ENCODE data around the gene LMOD1. TPM values are rescaled to one million over a fixed set of nuclear protein-coding genes. Genes with fewer than 3 reads are reported as not detected.

LMOD1 gene
- total and polyA plus RNA-seq, 2 donors (not counting 3 experiments of a cell fraction or from before 2014, with no cell fraction given) = 0.19 to 0.33 TPM

DNA sequence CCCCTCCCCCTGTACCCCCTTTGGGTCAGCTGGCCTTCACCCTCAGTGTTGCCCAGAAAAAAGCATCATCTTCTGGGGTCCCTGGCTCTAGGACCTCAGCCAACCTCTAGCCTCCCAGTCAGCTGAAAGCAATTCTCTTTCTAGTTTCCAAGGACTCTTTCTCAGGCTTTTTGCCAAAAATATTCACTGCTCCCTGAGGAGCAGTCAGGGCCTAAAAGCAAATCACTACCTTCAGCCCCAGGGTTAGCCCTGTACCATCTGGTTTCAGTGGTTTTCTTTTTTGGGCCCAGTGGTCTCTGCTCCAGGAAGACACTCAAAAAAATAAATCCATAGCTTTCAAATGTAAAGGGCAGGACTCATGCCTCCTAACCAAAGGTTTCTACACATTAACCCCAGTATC lies 3.1 kb upstream of the LMOD1 start:
- no peaks in the 10 kb centered on the region for H3K9me3 ChIP-seq (replicated peaks; ENCODE audit: control insufficient read depth, insufficient read depth, low read length)
- DNase-seq (ENCODE audit: low read depth, low spot score) = no peak
- H3K36me3 ChIP-seq (ENCODE audit: control insufficient read depth in 2 of 2, extremely low read depth in 1 of 2, insufficient read depth in 2 of 2, low read length in 2 of 2) = no peaks in the 10 kb centered on the region
- intact Hi-C loops (cut with micrococcal nuclease) (no loop called here), dilution Hi-C loops (cut with MboI; ENCODE audit: extremely low pct_ligation_motif_present, low sequenced_read_pairs) (no loop called here)
- CTCF ChIA-PET = interaction anchor here (1.0 to 3.9 kb wide), 2 partner anchors 54 to 56 kb away, joined by 3 to 23 read pairs; no protein-coding TSS in a partner anchor
- no peak overlapping the region for H3K9ac ChIP-seq (replicated peaks; ENCODE audit: extremely low read depth, insufficient read depth, low read length)
- peaks cover 11 to 13% of the 10 kb centered on the region in 2 experiments for H3K27me3 ChIP-seq (ENCODE audit: control insufficient read depth in 2 of 2, insufficient read depth in 2 of 2, low read length in 2 of 2)
- no peaks in the 10 kb centered on the region for H3K9me1 ChIP-seq (replicated peaks; ENCODE audit: control insufficient read depth, extremely low read depth, insufficient read depth, low read length)
- TF ChIP-seq GATA2 (IDR thresholded peaks at IDR 0.05; ENCODE audit: insufficient read depth, insufficient read length, low read depth, low read length) = no peak
- TF ChIP-seq JUN (IDR thresholded peaks at IDR 0.05; ENCODE audit: borderline replicate concordance, insufficient read depth, insufficient read length, low read depth) = no peak
- H3K4me2 ChIP-seq (ENCODE audit: insufficient read depth, low read length) = no peak overlapping the region
- BruUV-seq (replicated peaks) = no TSS peak
- POLR2A ChIA-PET = no interaction called here
- H4K20me1 ChIP-seq (replicated peaks; ENCODE audit: control insufficient read depth, extremely low read depth, insufficient read depth, low read length) = no peaks in the 10 kb centered on the region
- no peak overlapping the region for H2AFZ ChIP-seq (ENCODE audit: low read depth, low read length)
- H3K79me2 ChIP-seq (ENCODE audit: control insufficient read depth, insufficient read depth, low read length) = no peaks in the 10 kb centered on the region
- H3K4me3 ChIP-seq (replicated peaks in 1 of 3; ENCODE audit: insufficient read depth in 1 of 3, low read depth in 1 of 3, low read length in 3 of 3) = no peak overlapping the region
- H3K4me1 ChIP-seq (ENCODE audit: control insufficient read depth, extremely low read depth, insufficient read depth, low read length) = peaks cover 9% of the 10 kb centered on the region
- H3K27ac ChIP-seq (ENCODE audit: insufficient read depth, low read depth, low read length) = no peak overlapping the region
- FAIRE-seq = no peak

DNA sequence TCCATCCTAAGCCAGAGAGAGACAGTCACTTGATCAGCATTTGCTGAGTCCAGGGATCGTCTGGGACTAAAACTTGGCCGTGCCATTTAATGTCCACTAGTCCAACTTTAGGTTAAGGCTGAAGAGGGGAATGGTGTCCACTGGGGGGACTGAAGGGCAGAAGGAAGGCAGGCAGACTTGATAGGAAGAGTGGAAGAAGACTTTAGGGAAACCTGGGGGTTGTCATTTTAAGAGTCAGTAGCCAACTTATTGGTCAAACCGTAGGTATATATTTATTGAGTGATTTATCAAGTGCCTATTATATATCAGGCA lies 1.3 kb upstream of the LMOD1 start:
- intact Hi-C loops (cut with micrococcal nuclease) (loop anchor here (2.0 kb wide), 2 partner anchors 15 to 51 kb away; no protein-coding TSS in a partner anchor), dilution Hi-C loops (cut with MboI; ENCODE audit: extremely low pct_ligation_motif_present, low sequenced_read_pairs) (no loop called here)
- BruUV-seq (replicated peaks) = no TSS peak
- Histone ChIP-seq H4K20me1 (replicated peaks; ENCODE audit: control insufficient read depth, extremely low read depth, insufficient read depth, low read length) (no peaks in the 10 kb centered on the region), H3K9me3 (replicated peaks; ENCODE audit: control insufficient read depth, insufficient read depth, low read length) (no peaks in the 10 kb centered on the region), H3K27me3 (ENCODE audit: control insufficient read depth in 2 of 2, insufficient read depth in 2 of 2, low read length in 2 of 2) (peaks cover 11 to 13% of the 10 kb centered on the region in 2 experiments), H3K9me1 (replicated peaks; ENCODE audit: control insufficient read depth, extremely low read depth, insufficient read depth, low read length) (no peaks in the 10 kb centered on the region), H3K4me1 (ENCODE audit: control insufficient read depth, extremely low read depth, insufficient read depth, low read length) (peaks cover 9% of the 10 kb centered on the region), H3K4me2 (ENCODE audit: insufficient read depth, low read length) (no peak overlapping the region), H2AFZ (ENCODE audit: low read depth, low read length) (no peak overlapping the region), H3K4me3 (replicated peaks in 1 of 3; ENCODE audit: insufficient read depth in 1 of 3, low read depth in 1 of 3, low read length in 3 of 3) (no peak overlapping the region), H3K9ac (replicated peaks; ENCODE audit: extremely low read depth, insufficient read depth, low read length) (no peak overlapping the region), H3K79me2 (ENCODE audit: control insufficient read depth, insufficient read depth, low read length) (no peaks in the 10 kb centered on the region), H3K27ac (ENCODE audit: insufficient read depth, low read depth, low read length) (no peak overlapping the region), H3K36me3 (ENCODE audit: control insufficient read depth in 2 of 2, extremely low read depth in 1 of 2, insufficient read depth in 2 of 2, low read length in 2 of 2) (no peaks in the 10 kb centered on the region)
- POLR2A ChIA-PET = no interaction called here
- no peak for FAIRE-seq
- TF ChIP-seq MYC (IDR thresholded peaks at IDR 0.05; ENCODE audit: low read depth, low read length) = no peak
- TF ChIP-seq POLR2A (IDR thresholded peaks at IDR 0.05; ENCODE audit: low read depth, low read length) = no peak
- no peak for TF ChIP-seq POLR2AphosphoS5 (IDR thresholded peaks at IDR 0.05; ENCODE audit: insufficient read depth, low read depth, low read length)
- TF ChIP-seq, protein P1, sequence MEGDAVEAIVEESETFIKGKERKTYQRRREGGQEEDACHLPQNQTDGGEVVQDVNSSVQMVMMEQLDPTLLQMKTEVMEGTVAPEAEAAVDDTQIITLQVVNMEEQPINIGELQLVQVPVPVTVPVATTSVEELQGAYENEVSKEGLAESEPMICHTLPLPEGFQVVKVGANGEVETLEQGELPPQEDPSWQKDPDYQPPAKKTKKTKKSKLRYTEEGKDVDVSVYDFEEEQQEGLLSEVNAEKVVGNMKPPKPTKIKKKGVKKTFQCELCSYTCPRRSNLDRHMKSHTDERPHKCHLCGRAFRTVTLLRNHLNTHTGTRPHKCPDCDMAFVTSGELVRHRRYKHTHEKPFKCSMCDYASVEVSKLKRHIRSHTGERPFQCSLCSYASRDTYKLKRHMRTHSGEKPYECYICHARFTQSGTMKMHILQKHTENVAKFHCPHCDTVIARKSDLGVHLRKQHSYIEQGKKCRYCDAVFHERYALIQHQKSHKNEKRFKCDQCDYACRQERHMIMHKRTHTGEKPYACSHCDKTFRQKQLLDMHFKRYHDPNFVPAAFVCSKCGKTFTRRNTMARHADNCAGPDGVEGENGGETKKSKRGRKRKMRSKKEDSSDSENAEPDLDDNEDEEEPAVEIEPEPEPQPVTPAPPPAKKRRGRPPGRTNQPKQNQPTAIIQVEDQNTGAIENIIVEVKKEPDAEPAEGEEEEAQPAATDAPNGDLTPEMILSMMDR (IDR thresholded peaks at IDR 0.05; ENCODE audit: extremely low read depth in 1 of 2, insufficient read depth in 1 of 2, low read depth in 1 of 2, low read length in 2 of 2) = no peak
- TF ChIP-seq EZH2 (IDR thresholded peaks at IDR 0.05; ENCODE audit: borderline replicate concordance, low read depth, low read length, severe bottlenecking) = no peak
- TF ChIP-seq GATA2 (IDR thresholded peaks at IDR 0.05; ENCODE audit: insufficient read depth, insufficient read length, low read depth, low read length) = no peak
- TF ChIP-seq, protein P2, sequence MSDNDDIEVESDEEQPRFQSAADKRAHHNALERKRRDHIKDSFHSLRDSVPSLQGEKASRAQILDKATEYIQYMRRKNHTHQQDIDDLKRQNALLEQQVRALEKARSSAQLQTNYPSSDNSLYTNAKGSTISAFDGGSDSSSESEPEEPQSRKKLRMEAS (IDR thresholded peaks at IDR 0.05; ENCODE audit: insufficient read depth, insufficient read length) = no peak
- no peak for TF ChIP-seq FOS (IDR thresholded peaks at IDR 0.05; ENCODE audit: borderline replicate concordance, insufficient read depth, low read length)
- no peak for TF ChIP-seq JUN (IDR thresholded peaks at IDR 0.05; ENCODE audit: borderline replicate concordance, insufficient read depth, insufficient read length, low read depth)
- CTCF ChIA-PET = no interaction called here
- DNase-seq (ENCODE audit: low read depth, low spot score) = no peak

Data from endothelial cell of umbilical vein (primary cell).